ENCODE data around the gene STK33.

STK33 gene

DNA sequence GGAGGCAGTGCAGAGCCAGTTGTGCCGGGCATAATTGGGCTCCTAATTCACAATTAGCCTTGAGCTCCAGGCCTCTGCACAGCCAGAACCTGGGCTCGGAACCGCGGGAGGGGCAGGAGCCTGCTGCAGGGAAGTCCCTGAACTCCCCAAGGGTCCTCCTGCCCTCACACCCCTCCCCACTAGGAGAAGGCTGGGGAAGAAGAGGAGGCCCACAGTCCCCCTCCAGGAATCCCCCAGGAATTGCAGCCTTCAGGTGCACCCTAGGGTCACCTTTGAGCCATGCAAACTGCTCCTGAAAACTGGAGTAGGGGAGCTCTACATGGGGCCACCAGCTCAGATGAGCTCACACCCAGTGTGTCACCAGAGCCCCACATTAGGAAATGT is 236.5 kb downstream of the STK33 start:
- no peaks in the 10 kb centered on the region for H3K36me3 ChIP-seq (ENCODE audit: control insufficient read depth in 2 of 2, insufficient read depth in 1 of 2, low read length in 2 of 2)
- no peak overlapping the region for H3K4me3 ChIP-seq (ENCODE audit: low read depth, low read length)
- no peaks in the 10 kb centered on the region for H3K9me3 ChIP-seq (ENCODE audit: control insufficient read depth, insufficient read depth, low read depth, low read length)
- POLR2A ChIA-PET, result no interaction called here
- TF ChIP-seq ZNF266 (tag by site-specific recombination; IDR thresholded peaks at IDR 0.05; ENCODE audit: low read depth) (no peak), ZNF791 (tag by site-specific recombination; IDR thresholded peaks at IDR 0.05) (no peak), ZNF404 (tag by site-specific recombination; IDR thresholded peaks at IDR 0.05) (no peak), ZNF155 (tag by site-specific recombination; IDR thresholded peaks at IDR 0.05) (no peak), ZIC2 (tag by site-specific recombination; IDR thresholded peaks at IDR 0.05) (peak; percentile 80)
- CTCF ChIA-PET, result interaction anchor here (0.5 to 1.4 kb wide), 6 partner anchors 20 to 254 kb away, joined by 3 to 4 read pairs (median 4); no protein-coding TSS in a partner anchor
- no peaks in the 10 kb centered on the region for H3K4me1 ChIP-seq (ENCODE audit: control insufficient read depth, insufficient read depth, low read length)
- no peak overlapping the region for H3K27ac ChIP-seq (ENCODE audit: extremely low read depth, low read depth, low read length)

DNA sequence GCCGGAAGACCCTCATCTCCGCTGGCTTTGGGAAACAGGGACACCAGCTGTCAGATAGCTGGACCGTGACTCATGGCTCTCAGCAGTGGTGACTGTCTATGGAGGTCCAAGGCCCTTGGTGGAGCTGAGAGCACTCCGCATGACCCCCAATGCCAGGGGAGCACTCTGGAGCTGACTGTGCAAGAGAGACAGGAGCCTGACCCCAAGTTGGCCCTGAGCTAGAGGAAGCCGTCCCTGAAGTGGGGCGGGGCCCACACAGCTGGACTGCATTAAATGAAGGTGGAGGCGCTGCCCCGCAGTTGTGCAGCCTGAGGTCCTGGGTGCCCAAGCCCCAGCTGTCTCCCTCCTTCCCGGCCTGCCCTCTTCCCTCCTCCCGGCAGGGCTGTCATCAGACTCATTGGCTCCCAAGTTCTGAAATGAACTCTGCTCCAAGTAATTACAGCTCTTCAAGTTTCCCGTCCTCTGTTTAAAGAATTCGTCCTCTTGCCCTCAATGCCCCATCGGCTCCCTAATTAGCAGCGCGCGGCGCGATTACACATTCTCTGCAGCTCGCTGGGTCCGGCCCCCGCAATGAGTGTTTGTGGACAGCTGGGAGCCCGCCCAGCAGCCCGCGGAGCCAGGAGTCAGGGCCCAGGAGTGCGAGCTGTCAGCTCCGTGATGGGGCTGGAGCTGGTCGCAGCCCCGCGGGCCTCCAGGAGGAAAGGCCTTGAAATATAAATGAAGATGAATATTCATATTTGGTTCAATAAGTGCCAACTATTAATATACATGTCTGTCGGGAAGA is 237.1 kb downstream of the STK33 start:
- Histone ChIP-seq H3K9me3 (ENCODE audit: control insufficient read depth, insufficient read depth, low read depth, low read length) (no peaks in the 10 kb centered on the region), H3K36me3 (ENCODE audit: control insufficient read depth in 2 of 2, insufficient read depth in 1 of 2, low read length in 2 of 2) (no peaks in the 10 kb centered on the region), H3K27ac (ENCODE audit: extremely low read depth, low read depth, low read length) (no peak overlapping the region), H3K4me1 (ENCODE audit: control insufficient read depth, insufficient read depth, low read length) (no peaks in the 10 kb centered on the region), H3K4me3 (ENCODE audit: low read depth, low read length) (no peak overlapping the region)
- ChIA-PET CTCF (interaction anchor here (0.5 to 1.4 kb wide), 5 partner anchors 19 to 143 kb away, joined by 3 to 4 read pairs (median 4); no protein-coding TSS in a partner anchor), POLR2A (no interaction called here)
- TF ChIP-seq ZBTB7A (tag by site-specific recombination; IDR thresholded peaks at IDR 0.05; ENCODE audit: low read depth) (no peak), ZIC2 (tag by site-specific recombination; IDR thresholded peaks at IDR 0.05) (peak; percentile 32; the same call in 1 of the 2 replicates), ZNF600 (tag by site-specific recombination; IDR thresholded peaks at IDR 0.05) (no peak), ZNF169 (tag by site-specific recombination; IDR thresholded peaks at IDR 0.05) (no peak)
- TF ChIP-seq, protein P1, sequence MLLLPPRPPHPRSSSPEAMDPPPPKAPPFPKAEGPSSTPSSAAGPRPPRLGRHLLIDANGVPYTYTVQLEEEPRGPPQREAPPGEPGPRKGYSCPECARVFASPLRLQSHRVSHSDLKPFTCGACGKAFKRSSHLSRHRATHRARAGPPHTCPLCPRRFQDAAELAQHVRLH (tag by site-specific recombination; IDR thresholded peaks at IDR 0.05), result no peak
- TF ChIP-seq, protein P2, sequence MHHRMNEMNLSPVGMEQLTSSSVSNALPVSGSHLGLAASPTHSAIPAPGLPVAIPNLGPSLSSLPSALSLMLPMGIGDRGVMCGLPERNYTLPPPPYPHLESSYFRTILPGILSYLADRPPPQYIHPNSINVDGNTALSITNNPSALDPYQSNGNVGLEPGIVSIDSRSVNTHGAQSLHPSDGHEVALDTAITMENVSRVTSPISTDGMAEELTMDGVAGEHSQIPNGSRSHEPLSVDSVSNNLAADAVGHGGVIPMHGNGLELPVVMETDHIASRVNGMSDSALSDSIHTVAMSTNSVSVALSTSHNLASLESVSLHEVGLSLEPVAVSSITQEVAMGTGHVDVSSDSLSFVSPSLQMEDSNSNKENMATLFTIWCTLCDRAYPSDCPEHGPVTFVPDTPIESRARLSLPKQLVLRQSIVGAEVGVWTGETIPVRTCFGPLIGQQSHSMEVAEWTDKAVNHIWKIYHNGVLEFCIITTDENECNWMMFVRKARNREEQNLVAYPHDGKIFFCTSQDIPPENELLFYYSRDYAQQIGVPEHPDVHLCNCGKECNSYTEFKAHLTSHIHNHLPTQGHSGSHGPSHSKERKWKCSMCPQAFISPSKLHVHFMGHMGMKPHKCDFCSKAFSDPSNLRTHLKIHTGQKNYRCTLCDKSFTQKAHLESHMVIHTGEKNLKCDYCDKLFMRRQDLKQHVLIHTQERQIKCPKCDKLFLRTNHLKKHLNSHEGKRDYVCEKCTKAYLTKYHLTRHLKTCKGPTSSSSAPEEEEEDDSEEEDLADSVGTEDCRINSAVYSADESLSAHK (tag by site-specific recombination; IDR thresholded peaks at IDR 0.05), result no peak

DNA sequence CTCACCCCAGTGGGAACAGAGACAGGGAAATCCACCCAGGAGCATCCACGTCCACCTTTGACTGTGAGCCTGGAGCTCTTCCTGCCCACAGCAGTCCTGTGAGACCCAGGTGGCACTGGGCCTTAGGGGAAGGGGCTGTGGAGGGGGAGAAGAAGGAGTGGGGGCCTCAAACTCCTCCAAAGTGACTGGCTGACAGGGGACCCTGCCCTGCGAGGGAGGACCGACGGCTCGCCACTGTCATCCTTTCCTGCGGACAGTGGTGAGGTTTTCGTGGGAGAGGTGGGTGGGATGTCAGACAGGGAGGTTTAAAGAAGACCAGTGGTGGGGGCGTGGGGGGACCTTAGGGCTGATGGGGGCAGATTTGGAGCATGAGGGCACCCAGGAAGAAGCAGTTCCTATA is 237.8 kb downstream of the STK33 start:
- H3K36me3 ChIP-seq (ENCODE audit: control insufficient read depth in 2 of 2, insufficient read depth in 1 of 2, low read length in 2 of 2), result no peaks in the 10 kb centered on the region
- POLR2A ChIA-PET, result no interaction called here
- no peak overlapping the region for H3K4me3 ChIP-seq (ENCODE audit: low read depth, low read length)
- no peak overlapping the region for H3K27ac ChIP-seq (ENCODE audit: extremely low read depth, low read depth, low read length)
- H3K9me3 ChIP-seq (ENCODE audit: control insufficient read depth, insufficient read depth, low read depth, low read length), result no peaks in the 10 kb centered on the region
- CTCF ChIA-PET, result interaction anchor here (1.1 to 1.4 kb wide), 2 partner anchors 18 to 93 kb away, joined by 3 to 4 read pairs; partner anchors contain the start of gene LMO1
- H3K4me1 ChIP-seq (ENCODE audit: control insufficient read depth, insufficient read depth, low read length), result no peaks in the 10 kb centered on the region
- TF ChIP-seq, protein P3, sequence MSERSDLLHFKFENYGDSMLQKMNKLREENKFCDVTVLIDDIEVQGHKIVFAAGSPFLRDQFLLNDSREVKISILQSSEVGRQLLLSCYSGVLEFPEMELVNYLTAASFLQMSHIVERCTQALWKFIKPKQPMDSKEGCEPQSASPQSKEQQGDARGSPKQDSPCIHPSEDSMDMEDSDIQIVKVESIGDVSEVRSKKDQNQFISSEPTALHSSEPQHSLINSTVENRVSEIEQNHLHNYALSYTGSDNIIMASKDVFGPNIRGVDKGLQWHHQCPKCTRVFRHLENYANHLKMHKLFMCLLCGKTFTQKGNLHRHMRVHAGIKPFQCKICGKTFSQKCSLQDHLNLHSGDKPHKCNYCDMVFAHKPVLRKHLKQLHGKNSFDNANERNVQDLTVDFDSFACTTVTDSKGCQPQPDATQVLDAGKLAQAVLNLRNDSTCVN (tag by site-specific recombination; optimal IDR thresholded peaks at IDR 0.05), result no peak
- TF ChIP-seq ZBTB17 (tag by site-specific recombination; IDR thresholded peaks at IDR 0.05) (no peak), ZNF571 (tag by site-specific recombination; IDR thresholded peaks at IDR 0.05) (no peak), ZNF658 (tag by site-specific recombination; IDR thresholded peaks at IDR 0.05) (no peak), SCRT2 (tag by site-specific recombination; IDR thresholded peaks at IDR 0.05) (no peak), ZNF785 (tag by site-specific recombination; IDR thresholded peaks at IDR 0.05) (no peak), ZNF354C (tag by site-specific recombination; IDR thresholded peaks at IDR 0.05; ENCODE audit: borderline replicate concordance, low read depth) (no peak), OSR2 (tag by site-specific recombination; IDR thresholded peaks at IDR 0.05) (no peak)
- TF ChIP-seq, protein P4, sequence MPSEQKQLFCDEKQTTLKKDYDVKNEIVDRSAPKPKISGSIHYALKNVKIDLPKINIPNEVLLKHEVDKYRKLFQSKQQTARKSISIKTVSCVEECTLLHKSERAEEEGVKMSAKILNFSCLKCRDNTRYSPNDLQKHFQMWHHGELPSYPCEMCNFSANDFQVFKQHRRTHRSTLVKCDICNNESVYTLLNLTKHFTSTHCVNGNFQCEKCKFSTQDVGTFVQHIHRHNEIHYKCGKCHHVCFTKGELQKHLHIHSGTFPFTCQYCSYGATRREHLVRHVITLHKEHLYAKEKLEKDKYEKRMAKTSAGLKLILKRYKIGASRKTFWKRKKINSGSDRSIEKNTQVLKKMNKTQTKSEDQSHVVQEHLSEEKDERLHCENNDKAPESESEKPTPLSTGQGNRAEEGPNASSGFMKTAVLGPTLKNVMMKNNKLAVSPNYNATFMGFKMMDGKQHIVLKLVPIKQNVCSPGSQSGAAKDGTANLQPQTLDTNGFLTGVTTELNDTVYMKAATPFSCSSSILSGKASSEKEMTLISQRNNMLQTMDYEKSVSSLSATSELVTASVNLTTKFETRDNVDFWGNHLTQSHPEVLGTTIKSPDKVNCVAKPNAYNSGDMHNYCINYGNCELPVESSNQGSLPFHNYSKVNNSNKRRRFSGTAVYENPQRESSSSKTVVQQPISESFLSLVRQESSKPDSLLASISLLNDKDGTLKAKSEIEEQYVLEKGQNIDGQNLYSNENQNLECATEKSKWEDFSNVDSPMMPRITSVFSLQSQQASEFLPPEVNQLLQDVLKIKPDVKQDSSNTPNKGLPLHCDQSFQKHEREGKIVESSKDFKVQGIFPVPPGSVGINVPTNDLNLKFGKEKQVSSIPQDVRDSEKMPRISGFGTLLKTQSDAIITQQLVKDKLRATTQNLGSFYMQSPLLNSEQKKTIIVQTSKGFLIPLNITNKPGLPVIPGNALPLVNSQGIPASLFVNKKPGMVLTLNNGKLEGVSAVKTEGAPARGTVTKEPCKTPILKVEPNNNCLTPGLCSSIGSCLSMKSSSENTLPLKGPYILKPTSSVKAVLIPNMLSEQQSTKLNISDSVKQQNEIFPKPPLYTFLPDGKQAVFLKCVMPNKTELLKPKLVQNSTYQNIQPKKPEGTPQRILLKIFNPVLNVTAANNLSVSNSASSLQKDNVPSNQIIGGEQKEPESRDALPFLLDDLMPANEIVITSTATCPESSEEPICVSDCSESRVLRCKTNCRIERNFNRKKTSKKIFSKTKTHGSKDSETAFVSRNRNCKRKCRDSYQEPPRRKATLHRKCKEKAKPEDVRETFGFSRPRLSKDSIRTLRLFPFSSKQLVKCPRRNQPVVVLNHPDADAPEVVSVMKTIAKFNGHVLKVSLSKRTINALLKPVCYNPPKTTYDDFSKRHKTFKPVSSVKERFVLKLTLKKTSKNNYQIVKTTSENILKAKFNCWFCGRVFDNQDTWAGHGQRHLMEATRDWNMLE (tag by site-specific recombination; conservative IDR thresholded peaks at IDR 0.05; ENCODE audit: low read depth), result no peak
- TF ChIP-seq, protein P5, sequence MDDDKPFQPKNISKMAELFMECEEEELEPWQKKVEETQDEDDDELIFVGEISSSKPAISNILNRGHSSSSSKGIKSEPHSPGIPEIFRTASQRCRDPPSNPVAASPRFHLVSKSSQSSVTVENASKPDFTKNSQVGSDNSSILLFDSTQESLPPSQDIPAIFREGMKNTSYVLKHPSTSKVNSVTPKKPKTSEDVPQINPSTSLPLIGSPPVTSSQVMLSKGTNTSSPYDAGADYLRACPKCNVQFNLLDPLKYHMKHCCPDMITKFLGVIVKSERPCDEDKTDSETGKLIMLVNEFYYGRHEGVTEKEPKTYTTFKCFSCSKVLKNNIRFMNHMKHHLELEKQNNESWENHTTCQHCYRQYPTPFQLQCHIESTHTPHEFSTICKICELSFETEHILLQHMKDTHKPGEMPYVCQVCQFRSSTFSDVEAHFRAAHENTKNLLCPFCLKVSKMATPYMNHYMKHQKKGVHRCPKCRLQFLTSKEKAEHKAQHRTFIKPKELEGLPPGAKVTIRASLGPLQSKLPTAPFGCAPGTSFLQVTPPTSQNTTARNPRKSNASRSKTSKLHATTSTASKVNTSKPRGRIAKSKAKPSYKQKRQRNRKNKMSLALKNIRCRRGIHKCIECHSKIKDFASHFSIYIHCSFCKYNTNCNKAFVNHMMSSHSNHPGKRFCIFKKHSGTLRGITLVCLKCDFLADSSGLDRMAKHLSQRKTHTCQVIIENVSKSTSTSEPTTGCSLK (tag by site-specific recombination; IDR thresholded peaks at IDR 0.05), result no peak

All from HEK293 (cell line).